NCI-H146 treated with DMSO at 0.1 percent for 48 hours (cell line): Measurements from ENCODE around the gene SLC44A5.
"Not testable (repeated sequence)": the region's sequence is repeated elsewhere in the genome, so short reads cannot be mapped to it uniquely, and the experiment has no call there.

Experiments used
- DNase-seq: peaks from one replicate; lab custom pipeline; 2025; ENCODE audit not compliant: unreplicated experiment; lab: John Stamatoyannopoulos, UW

Gene SLC44A5

GRCh38 chr1:75469586-75470173, 141.2 kb downstream of the SLC44A5 start:
- no peak for DNase-seq

GRCh38 chr1:75461808-75462325, 149.0 kb downstream of the SLC44A5 start:
- no peak for DNase-seq

DNA sequence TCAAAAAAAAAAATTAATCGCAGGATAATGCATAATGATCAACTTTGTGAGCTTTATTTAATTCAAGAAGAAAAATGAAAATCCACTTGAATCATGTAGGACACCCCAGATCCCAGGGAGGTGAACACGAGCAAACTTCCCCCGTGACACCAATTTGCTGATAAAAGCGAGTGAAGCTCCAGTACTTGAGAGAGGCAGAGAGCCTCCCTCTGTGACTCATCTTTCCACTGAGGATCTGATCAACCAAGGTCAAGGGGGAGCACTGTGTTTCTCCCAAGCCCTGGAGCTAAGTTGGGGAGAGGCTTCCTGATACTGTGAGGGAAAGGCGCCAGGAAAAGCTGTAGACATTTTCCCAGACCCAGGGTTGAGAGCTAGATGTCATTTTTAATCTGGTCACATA, 160.9 kb downstream of the SLC44A5 start:
- no peak for DNase-seq

DNA sequence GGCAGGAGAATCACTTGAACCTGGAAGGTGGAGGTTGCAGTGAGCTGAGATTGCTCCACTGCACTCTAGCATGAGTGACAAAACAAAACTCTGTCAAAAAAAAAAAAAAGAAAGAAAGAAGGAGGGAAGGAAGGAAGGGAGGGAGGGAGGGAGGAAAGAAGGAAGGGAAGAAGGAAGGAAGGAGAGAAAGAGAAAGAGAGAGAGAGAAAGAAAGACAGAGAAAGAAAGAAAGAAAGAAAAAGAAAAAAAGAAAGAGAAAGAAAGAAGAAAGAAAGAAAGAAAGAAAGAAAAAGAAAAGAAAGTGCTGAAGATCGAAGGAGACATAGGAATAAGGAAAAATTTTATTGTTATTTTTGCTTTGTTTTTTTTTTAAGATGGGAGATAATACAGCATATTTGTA, 166.7 kb downstream of the SLC44A5 start:
- DNase-seq, result no peak

GRCh38 chr1:75440274-75440673, 170.6 kb downstream of the SLC44A5 start:
- DNase-seq, result no peak

DNA sequence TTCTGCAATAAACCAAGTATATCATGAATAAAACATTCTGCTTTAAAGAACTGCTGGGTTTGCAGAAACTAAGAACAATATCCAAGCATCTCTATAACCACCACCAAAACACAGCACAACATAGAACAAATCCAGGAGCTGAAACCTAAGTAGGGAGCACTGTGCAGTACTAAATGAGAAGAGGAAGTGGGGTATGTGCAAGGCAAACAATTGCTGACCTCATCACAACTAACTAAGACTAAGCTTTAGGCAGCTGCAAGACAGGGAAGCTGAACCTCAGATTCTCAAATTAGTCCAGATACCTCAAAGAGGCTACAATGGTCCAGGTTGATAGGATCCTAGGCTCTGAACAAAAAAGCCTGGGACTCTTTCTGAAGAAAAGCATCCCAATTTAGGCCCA, 172.6 kb downstream of the SLC44A5 start:
- DNase-seq, result peak; percentile 8

- DNase-seq, result no peak
Measured at GRCh38 chr1:75431843-75432242, 179.1 kb downstream of the SLC44A5 start.

DNA sequence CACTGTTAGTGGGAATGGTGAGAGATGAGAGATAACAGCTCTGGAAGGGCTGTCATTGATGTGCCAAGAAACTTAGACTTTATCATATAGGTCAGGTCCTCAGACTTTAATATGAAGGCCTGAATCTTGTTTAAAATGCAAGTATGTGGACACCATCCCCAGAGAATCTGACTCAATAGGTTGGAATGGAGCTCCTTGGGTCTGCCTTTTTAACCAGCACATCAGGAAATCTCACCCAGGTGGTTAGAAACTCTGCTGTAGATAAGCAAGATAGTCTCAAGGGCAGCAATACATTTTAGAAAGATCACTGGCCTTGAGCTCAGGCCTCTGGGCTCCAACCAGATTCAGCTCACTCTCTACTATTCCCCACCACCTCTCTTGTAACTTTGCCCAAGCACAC, 180.4 kb downstream of the SLC44A5 start:
- no peak for DNase-seq

DNA sequence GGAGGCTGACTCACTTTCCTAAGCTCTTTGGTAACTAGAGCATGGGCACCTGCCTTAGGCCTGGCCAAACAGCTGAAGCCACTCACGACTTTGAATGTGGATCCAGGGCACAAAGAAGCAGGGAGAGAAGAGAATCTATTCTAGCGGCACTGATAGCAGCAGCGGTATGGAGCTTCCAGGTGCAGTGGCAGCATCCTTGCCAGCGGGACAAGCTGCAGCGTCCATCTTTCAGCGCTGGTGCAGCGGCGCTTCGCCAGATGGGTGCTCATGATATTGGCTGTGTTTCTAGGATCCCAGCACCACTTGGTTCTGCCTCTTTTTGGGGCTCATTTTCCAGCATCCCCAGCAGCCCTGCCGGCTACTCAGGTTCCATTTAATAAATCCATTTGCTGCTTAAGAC, 184.2 kb downstream of the SLC44A5 start:
- no peak for DNase-seq

- DNase-seq, result no peak
Measured at GRCh38 chr1:75425001-75425650, 185.8 kb downstream of the SLC44A5 start.

DNA sequence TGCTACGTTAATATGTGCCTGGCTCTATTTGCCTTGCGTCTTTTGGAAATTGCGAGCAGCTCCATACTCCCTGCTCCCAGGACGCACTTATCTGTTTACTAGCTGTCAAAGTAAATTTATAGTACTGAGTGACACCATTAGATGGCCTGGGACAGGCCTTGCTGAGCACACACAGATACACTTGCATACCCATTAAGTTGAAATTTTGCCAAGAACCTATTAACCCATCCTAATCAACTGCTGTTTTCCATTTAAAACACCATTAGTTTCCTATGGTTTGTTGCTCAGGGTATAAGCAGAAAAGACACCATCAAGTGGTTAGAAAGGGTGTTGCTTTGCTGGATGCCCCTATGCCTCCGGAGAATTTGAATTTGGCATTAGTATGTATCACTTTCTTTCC, 187.3 kb downstream of the SLC44A5 start:
- peak; percentile 57 for DNase-seq

GRCh38 chr1:75423136-75423535, 187.8 kb downstream of the SLC44A5 start:
- DNase-seq, result no peak

- no peak for DNase-seq
Measured at GRCh38 chr1:75421371-75421770, 189.5 kb downstream of the SLC44A5 start.

- DNase-seq, result no peak
Measured at GRCh38 chr1:75415187-75415586, 195.7 kb downstream of the SLC44A5 start.

GRCh38 chr1:75412616-75413015, 198.3 kb downstream of the SLC44A5 start:
- DNase-seq, result no peak

GRCh38 chr1:75404681-75405080, 206.2 kb downstream of the SLC44A5 start:
- not testable (repeated sequence) for DNase-seq

- DNase-seq, result not testable (repeated sequence)
Measured at GRCh38 chr1:75403147-75403646, 207.7 kb downstream of the SLC44A5 start.

DNA sequence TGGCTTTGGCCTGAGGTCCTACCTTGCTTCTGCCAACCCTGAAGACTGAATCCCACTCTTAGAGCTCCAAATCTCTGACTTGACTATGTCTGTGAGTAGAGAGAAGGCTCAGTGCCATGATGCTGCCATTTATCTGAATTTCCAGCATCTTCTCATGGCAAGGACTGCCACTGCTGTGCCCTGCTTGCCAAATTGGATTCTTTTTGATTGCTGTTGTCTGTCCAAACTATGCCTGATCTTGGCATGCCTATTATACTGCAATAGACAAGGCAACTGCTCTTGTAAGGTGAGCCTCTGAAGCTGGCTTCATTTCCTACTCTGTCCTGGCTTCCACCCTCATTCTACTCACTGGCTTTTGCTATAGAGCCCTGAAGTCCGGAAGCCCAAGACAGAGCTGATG, 210.2 kb downstream of the SLC44A5 start:
- DNase-seq, result no peak

- no peak for DNase-seq
Measured at GRCh38 chr1:75396745-75397144, 214.2 kb downstream of the SLC44A5 start.

DNA sequence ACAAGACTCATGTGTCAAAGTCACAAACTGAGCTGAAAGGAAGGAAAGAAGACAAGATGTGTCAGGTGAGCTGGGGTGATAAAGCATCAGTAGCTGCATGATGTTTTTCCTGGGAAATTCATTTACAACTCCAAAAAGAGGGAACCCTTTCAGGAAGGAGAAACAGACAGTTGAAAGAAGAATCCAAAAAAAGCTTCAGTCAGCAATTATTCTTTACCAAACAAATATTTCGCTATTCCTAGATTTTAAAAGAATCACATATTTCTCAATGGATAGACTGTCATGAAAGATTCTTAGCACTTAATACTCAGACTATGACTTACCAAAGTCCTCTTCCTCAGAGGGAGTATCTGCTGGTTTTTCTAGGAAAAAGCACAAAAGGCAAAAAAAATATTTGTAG, 214.7 kb downstream of the SLC44A5 start:
- no peak for DNase-seq

- DNase-seq, result no peak
Measured at GRCh38 chr1:75394386-75395139, 216.4 kb downstream of the SLC44A5 start.

DNA sequence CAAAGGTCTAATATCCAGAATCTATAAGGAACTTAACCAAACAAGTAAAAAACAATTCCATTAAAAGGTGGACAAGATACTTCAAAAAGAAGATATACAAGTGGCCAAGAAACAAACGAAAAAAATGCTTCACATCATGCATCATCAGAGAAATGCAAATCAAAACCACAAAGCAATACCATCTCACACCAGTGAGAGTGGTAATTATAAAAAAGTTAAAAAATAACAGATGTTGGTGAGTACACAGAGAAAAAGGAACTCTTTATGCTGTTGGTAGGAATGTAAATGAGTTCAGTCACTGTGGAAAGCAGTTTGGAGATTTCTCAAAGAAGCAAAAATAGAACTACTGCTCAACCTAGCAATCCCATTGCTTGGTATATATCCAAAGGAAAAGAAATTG, 218.6 kb downstream of the SLC44A5 start:
- DNase-seq, result no peak
